H9 (cell line): Measurements from ENCODE around the gene MEPE. TPM values are rescaled to one million over a fixed set of nuclear protein-coding genes. Genes with fewer than 3 reads are reported as not detected.

Experiments used
- DNase-seq: peaks from one replicate; pipeline ENCODE4 v3.0.0-alpha.2; 2017
- H2AFZ ChIP-seq: one replicate; pipeline ENCODE4 v1.6.1; 2013; ENCODE audit warnings: mild to moderate bottlenecking, low read length, control low read depth, moderate library complexity
- H2AK5ac ChIP-seq: 2 replicates; pipeline ENCODE4 v1.6.1; 2013; ENCODE audit warnings: low read length, control low read depth, mixed read lengths; ENCODE audit not compliant: insufficient read length
- H2BK120ac ChIP-seq: one replicate; pipeline ENCODE4 v1.6.1; 2013; ENCODE audit warnings: low read depth, mild to moderate bottlenecking, low read length, control low read depth, inconsistent platforms; ENCODE audit not compliant: poor library complexity, severe bottlenecking
- H2BK12ac ChIP-seq: 2 replicates; pipeline ENCODE4 v1.6.1; 2013; ENCODE audit warnings: low read length, control low read depth, mixed read lengths, low read depth; ENCODE audit not compliant: insufficient read length
- H2BK15ac ChIP-seq: 2 replicates; pipeline ENCODE4 v1.6.1; 2013; ENCODE audit warnings: low read depth, low read length, control low read depth
- H2BK20ac ChIP-seq: one replicate; pipeline ENCODE4 v1.6.1; 2013; ENCODE audit warnings: low read depth, mild to moderate bottlenecking, low read length, control low read depth, inconsistent platforms; ENCODE audit not compliant: poor library complexity, severe bottlenecking
- H2BK5ac ChIP-seq: 2 replicates; pipeline ENCODE4 v1.6.1; 2013; ENCODE audit warnings: low read length, control low read depth, mixed read lengths; ENCODE audit not compliant: insufficient read length
- H3K14ac ChIP-seq: 2 replicates; pipeline ENCODE4 v1.6.1; 2013; ENCODE audit warnings: low read length, control low read depth; ENCODE audit not compliant: insufficient read depth
- H3K18ac ChIP-seq: 2 replicates; pipeline ENCODE4 v1.6.1; 2013; ENCODE audit warnings: low read depth, mild to moderate bottlenecking, mixed read lengths, low read length, control low read depth; ENCODE audit not compliant: insufficient read length
- H3K23ac ChIP-seq: 2 replicates; pipeline ENCODE4 v1.6.1; 2013; ENCODE audit warnings: low read length, control low read depth, mixed read lengths, low read depth; ENCODE audit not compliant: insufficient read length
- H3K23me2 ChIP-seq: 2 replicates; pipeline ENCODE4 v1.6.1; 2013; ENCODE audit warnings: low read depth, mild to moderate bottlenecking, mixed read lengths, low read length, control low read depth; ENCODE audit not compliant: insufficient read length, poor library complexity, severe bottlenecking
- H3K27ac ChIP-seq: 2 replicates; pipeline ENCODE4 v1.5.1; 2013; ENCODE audit warnings: low read length, control low read depth, mixed read lengths, low read depth; ENCODE audit not compliant: insufficient read length
- H3K27me3 ChIP-seq: 2 replicates; pipeline ENCODE4 v1.6.1; 2013; ENCODE audit warnings: low read length, control low read depth, inconsistent platforms; ENCODE audit not compliant: insufficient read depth
- H3K4ac ChIP-seq: 2 replicates; pipeline ENCODE4 v1.6.1; 2013; ENCODE audit warnings: low read depth, mild to moderate bottlenecking, control low read depth, inconsistent platforms, low read length, moderate library complexity
- H3K4me1 ChIP-seq: 2 replicates; pipeline ENCODE4 v1.6.1; 2013; ENCODE audit warnings: low read length, control low read depth, inconsistent platforms; ENCODE audit not compliant: insufficient read depth
- H3K4me2 ChIP-seq: 2 replicates; pipeline ENCODE4 v1.6.1; 2013; ENCODE audit warnings: low read length, control low read depth, mixed read lengths; ENCODE audit not compliant: insufficient read length, insufficient read depth
- H3K56ac ChIP-seq: 2 replicates; pipeline ENCODE4 v1.6.1; 2013; ENCODE audit warnings: low read depth, mild to moderate bottlenecking, mixed read lengths, low read length, control low read depth; ENCODE audit not compliant: insufficient read length
- H3K79me1 ChIP-seq: 2 replicates; pipeline ENCODE4 v1.6.1; 2013; ENCODE audit warnings: low read depth, mild to moderate bottlenecking, moderate library complexity, low read length, control low read depth, inconsistent platforms; ENCODE audit not compliant: insufficient read depth, poor library complexity, severe bottlenecking
- H3K79me2 ChIP-seq: 2 replicates; pipeline ENCODE4 v1.6.1; 2013; ENCODE audit warnings: low read length, control low read depth, inconsistent platforms; ENCODE audit not compliant: insufficient read depth
- H3K9ac ChIP-seq: 2 replicates; pipeline ENCODE4 v1.6.1; 2013; ENCODE audit warnings: low read length, control low read depth, mixed read lengths; ENCODE audit not compliant: insufficient read length; ENCODE audit errors: extremely low read depth
- H3K9me3 ChIP-seq: one replicate; pipeline ENCODE4 v1.6.1; 2013; ENCODE audit warnings: low read depth, low read length, inconsistent platforms; ENCODE audit not compliant: control insufficient read depth
- H3T11ph ChIP-seq: one replicate; pipeline ENCODE4 v1.6.1; 2013; ENCODE audit warnings: mild to moderate bottlenecking, low read length, control low read depth, inconsistent platforms
- H4K20me1 ChIP-seq: one replicate; pipeline ENCODE4 v1.6.1; 2013; ENCODE audit not compliant: control insufficient read depth, insufficient read length, insufficient read depth
- H4K5ac ChIP-seq: 2 replicates; pipeline ENCODE4 v1.6.1; 2013; ENCODE audit warnings: low read depth, mild to moderate bottlenecking, mixed read lengths, low read length, control low read depth; ENCODE audit not compliant: insufficient read length
- H4K8ac ChIP-seq: replicated peaks from 2 replicates; pipeline ENCODE4 v1.6.1; 2013; ENCODE audit warnings: low read length, control low read depth, mixed read lengths, low read depth; ENCODE audit not compliant: insufficient read length
- H4K91ac ChIP-seq: 2 replicates; pipeline ENCODE4 v1.6.1; 2013; ENCODE audit warnings: low read depth, mild to moderate bottlenecking, moderate library complexity, mixed read lengths, low read length, control low read depth; ENCODE audit not compliant: insufficient read length
- H3K27ac Mint-ChIP-seq, 3 experiments: 2 replicates in 2 of 3; 3 replicates in 1 of 3; pipeline ENCODE4 v1.8.0; 2020 to 2021; ENCODE audit warnings: mixed read lengths in 3 of 3, mild to moderate bottlenecking in 1 of 3, moderate library complexity in 1 of 3
- H3K27me3 Mint-ChIP-seq: 2 replicates; pipeline ENCODE4 v1.8.0; 2021; ENCODE audit warnings: low read depth, mild to moderate bottlenecking, moderate library complexity, mixed read lengths
- H3K36me3 Mint-ChIP-seq, 3 experiments: 2 replicates in 2 of 3; 3 replicates in 1 of 3; pipeline ENCODE4 v1.8.0; 2020 to 2021; ENCODE audit warnings: low read depth in 3 of 3, mixed read lengths in 3 of 3; ENCODE audit not compliant: insufficient read depth in 1 of 3
- H3K4me1 Mint-ChIP-seq, 2 experiments: 2 replicates each; pipeline ENCODE4 v1.8.0; 2020; ENCODE audit warnings: mixed read lengths in 2 of 2
- H3K4me3 Mint-ChIP-seq, 2 experiments: 2 replicates in 1 of 2; 3 replicates in 1 of 2; pipeline ENCODE4 v1.8.0; 2020 to 2021; ENCODE audit warnings: mild to moderate bottlenecking in 2 of 2, mixed read lengths in 2 of 2, moderate library complexity in 1 of 2
- H3K9me3 Mint-ChIP-seq, 2 experiments: 2 replicates in 1 of 2; 3 replicates in 1 of 2; pipeline ENCODE4 v1.8.0; 2020; ENCODE audit warnings: mild to moderate bottlenecking in 2 of 2, mixed read lengths in 2 of 2, moderate library complexity in 1 of 2
- WGBS: extraction: QIAGEN DNeasy Blood & Tissue Kit; methylation state at CpG from one replicate; pipeline ENCODE4 v1.1.7; 2013; ENCODE audit warnings: missing lambda C conversion rate, low lambda C conversion rate, mixed read lengths; ENCODE audit not compliant: insufficient read length; ENCODE audit errors: extremely low coverage; 5-methylcytosine and 5-hydroxymethylcytosine counted together
- total RNA-seq: library from RNA; stranded (reverse); gene quantifications from 2 replicates; pipeline ENCODE4 v1.2.1, GENCODE V29; 2021
- TF ChIP-seq, protein P1 (sequence below): fragments of 200-600 bp; sonication (generic); conservative IDR thresholded peaks from 3 replicates; pipeline ENCODE4 v1.8.0; 2021; ENCODE audit warnings: antibody characterized with exemption, mild to moderate bottlenecking

Gene MEPE
- total RNA-seq, 1 experiment from 2014 or later: not detected

GRCh38 chr4:87804871-87805270 is 27.9 kb upstream of the MEPE start:
- Histone ChIP-seq H3T11ph (no peak overlapping the region), H2BK15ac (no peak overlapping the region), H4K5ac (no peak overlapping the region), H2AK5ac (no peak overlapping the region), H2BK12ac (no peak overlapping the region), H3K79me2 (no peaks in the 10 kb centered on the region), H2BK120ac (no peak overlapping the region), H2AFZ (no peak overlapping the region), H2BK5ac (no peak overlapping the region), H3K79me1 (no peaks in the 10 kb centered on the region), H4K8ac (no peak overlapping the region), H3K27me3 (no peaks in the 10 kb centered on the region), H4K20me1 (no peaks in the 10 kb centered on the region), H3K9me3 (no peaks in the 10 kb centered on the region), H3K23me2 (no peaks in the 10 kb centered on the region), H3K4me2 (no peak overlapping the region), H3K18ac (no peak overlapping the region), H3K9ac (no peak overlapping the region), H3K27ac (no peak overlapping the region), H3K4me1 (no peaks in the 10 kb centered on the region), H3K4ac (no peak overlapping the region), H4K91ac (no peak overlapping the region), H3K56ac (no peak overlapping the region), H2BK20ac (no peak overlapping the region), H3K23ac (no peak overlapping the region), H3K14ac (no peak overlapping the region)
- Mint-ChIP-seq H3K36me3 (peaks cover 0 to 2% (median 0%) of the 10 kb centered on the region in 3 experiments; a peak in 2 of 7 replicates), H3K27me3 (no peaks in the 10 kb centered on the region; the same call in 1 of the 2 replicates), H3K9me3 (no peaks in the 10 kb centered on the region), H3K4me1 (no peaks in the 10 kb centered on the region), H3K27ac (no peak overlapping the region), H3K4me3 (no peak overlapping the region)
- WGBS: no CpG with 5 or more reads among the region's 2 CpGs
- TF ChIP-seq, protein P1, sequence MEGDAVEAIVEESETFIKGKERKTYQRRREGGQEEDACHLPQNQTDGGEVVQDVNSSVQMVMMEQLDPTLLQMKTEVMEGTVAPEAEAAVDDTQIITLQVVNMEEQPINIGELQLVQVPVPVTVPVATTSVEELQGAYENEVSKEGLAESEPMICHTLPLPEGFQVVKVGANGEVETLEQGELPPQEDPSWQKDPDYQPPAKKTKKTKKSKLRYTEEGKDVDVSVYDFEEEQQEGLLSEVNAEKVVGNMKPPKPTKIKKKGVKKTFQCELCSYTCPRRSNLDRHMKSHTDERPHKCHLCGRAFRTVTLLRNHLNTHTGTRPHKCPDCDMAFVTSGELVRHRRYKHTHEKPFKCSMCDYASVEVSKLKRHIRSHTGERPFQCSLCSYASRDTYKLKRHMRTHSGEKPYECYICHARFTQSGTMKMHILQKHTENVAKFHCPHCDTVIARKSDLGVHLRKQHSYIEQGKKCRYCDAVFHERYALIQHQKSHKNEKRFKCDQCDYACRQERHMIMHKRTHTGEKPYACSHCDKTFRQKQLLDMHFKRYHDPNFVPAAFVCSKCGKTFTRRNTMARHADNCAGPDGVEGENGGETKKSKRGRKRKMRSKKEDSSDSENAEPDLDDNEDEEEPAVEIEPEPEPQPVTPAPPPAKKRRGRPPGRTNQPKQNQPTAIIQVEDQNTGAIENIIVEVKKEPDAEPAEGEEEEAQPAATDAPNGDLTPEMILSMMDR: no peak
- DNase-seq: no peak
